ENCODE data around the gene USP7. TPM values are rescaled to one million over a fixed set of nuclear protein-coding genes. Genes with fewer than 3 reads are reported as not detected.

Gene USP7
- total and polyA plus RNA-seq, 4 donors, result 13.7 to 85.6 (median 37.7) TPM

GRCh38 chr16:8955828-8956227 is 7.9 kb downstream of the USP7 start:
- no peak overlapping the region for H3K27ac ChIP-seq (ENCODE audit: low read depth in 1 of 2, low read length in 2 of 2)
- no peaks in the 10 kb centered on the region for H3K36me3 ChIP-seq (ENCODE audit: control insufficient read depth in 4 of 4, insufficient read depth in 3 of 4, low read depth in 1 of 4, low read length in 3 of 4)

More at GRCh38 chr16:8955828-8956227, 7.9 kb downstream of the USP7 start:
- 46% methylated on average over 2 of the region's 2 CpGs for WGBS
- H3K4me3 ChIP-seq (ENCODE audit: low read depth in 1 of 3, low read length in 3 of 3), result no peak overlapping the region
- H3K4me1 ChIP-seq (ENCODE audit: control insufficient read depth in 4 of 4, insufficient read depth in 4 of 4, low read length in 3 of 4), result peaks cover 21 to 47% (median 46%) of the 10 kb centered on the region in 4 donors
- no peaks in the 10 kb centered on the region for H3K9me3 ChIP-seq (ENCODE audit: control insufficient read depth in 4 of 4, low read length in 3 of 4)
- H3K9ac ChIP-seq (ENCODE audit: low read depth in 1 of 2, low read length in 2 of 2), result no peak overlapping the region
- TF ChIP-seq JUND (IDR thresholded peaks at IDR 0.05) (no peak), NR2F2 (IDR thresholded peaks at IDR 0.05) (no peak), FOXA2 (IDR thresholded peaks at IDR 0.05) (no peak), YY1 (IDR thresholded peaks at IDR 0.05) (no peak), RXRA (IDR thresholded peaks at IDR 0.05) (no peak), CTCF (IDR thresholded peaks at IDR 0.05; ENCODE audit: low read depth, low read length, missing input control) (no peak), GABPA (IDR thresholded peaks at IDR 0.05 in 1 of 2, conservative IDR thresholded peaks at IDR 0.05 in 1 of 2) (no peak), MAX (IDR thresholded peaks at IDR 0.05) (no peak), EGR1 (IDR thresholded peaks at IDR 0.05; ENCODE audit: low read depth in 2 of 2) (no peak), RAD21 (IDR thresholded peaks at IDR 0.05) (no peak), HNF4G (IDR thresholded peaks at IDR 0.05) (no peak), ZBTB33 (IDR thresholded peaks at IDR 0.05) (no peak), TAF1 (conservative IDR thresholded peaks at IDR 0.05) (no peak), REST (IDR thresholded peaks at IDR 0.05) (no peak), SP1 (IDR thresholded peaks at IDR 0.05) (no peak), HNF4A (conservative IDR thresholded peaks at IDR 0.05) (no peak), ATF3 (IDR thresholded peaks at IDR 0.05) (no peak), FOXA1 (IDR thresholded peaks at IDR 0.05) (no peak)
- no peak for DNase-seq (ENCODE audit: low spot score)
- no peaks in the 10 kb centered on the region for H3K27me3 ChIP-seq (ENCODE audit: control insufficient read depth in 4 of 4, insufficient read depth in 4 of 4, low read length in 3 of 4)
